ENCODE data around the gene FAM193B. TPM values are rescaled to one million over a fixed set of nuclear protein-coding genes. Genes with fewer than 3 reads are reported as not detected.

The FAM193B gene
- total RNA-seq, 1 donor from 2014 or later, result 63.1 TPM

- peak; percentile 99 for DNase-seq (ENCODE audit: low spot score)
These were observed 37.5 kb downstream of the FAM193B start, which contains the start of gene DDX41 for GRCh38 chr5:177516601-177517568. TSS of gene DDX41 (minus strand) at chr5:177516961. CDS start at chr5:177516945, 16 bp downstream.

DNA sequence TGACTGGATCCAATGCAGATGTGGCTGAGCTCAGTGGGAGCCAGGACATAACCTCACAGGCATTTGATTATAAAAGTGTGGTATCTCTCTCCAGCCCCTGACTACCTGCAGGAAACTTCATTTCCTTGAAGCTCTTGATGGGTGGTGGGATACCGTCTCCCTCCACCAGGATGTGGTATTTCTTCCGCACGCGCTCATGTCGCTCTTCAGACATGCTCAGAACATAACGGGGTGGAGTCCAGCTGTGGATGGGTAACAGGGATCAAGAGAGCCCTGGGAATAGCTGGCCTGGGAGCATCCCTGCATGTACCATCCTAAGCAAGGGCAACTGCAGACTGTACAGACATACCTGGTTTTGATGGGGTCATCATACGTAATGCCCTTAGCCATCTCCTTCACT, 38.8 kb downstream of the FAM193B start:
- DNase-seq (ENCODE audit: low spot score), result no peak

DNA sequence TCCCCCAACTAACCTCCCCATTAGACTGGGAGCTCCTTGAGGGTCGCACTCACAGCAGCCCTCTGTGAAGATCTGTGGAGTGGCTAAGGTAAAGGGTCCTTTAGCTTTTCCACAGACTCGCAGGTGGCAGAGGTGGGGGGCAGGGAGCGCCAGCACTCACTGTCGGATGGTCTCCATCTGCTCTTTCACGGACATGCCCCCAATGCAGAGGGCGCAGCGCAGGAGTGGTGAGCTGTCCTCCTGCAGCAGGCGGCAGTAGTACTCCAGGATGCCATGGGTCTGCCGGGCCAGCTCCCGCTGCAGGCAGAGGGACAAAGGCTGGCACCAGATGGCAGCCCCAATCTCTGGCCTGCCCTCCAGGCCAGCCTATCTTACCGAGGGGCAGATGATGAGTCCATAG, 39.8 kb downstream of the FAM193B start:
- DNase-seq (ENCODE audit: low spot score), result no peak

- no peak for DNase-seq (ENCODE audit: low spot score)
These were observed 40.9 kb downstream of the FAM193B start for GRCh38 chr5:177513500-177513899.

- no peak for DNase-seq (ENCODE audit: low spot score)
These were observed 41.5 kb downstream of the FAM193B start for GRCh38 chr5:177512736-177513380.

GRCh38 chr5:177511796-177512675, 42.3 kb downstream of the FAM193B start:
- no peak for DNase-seq (ENCODE audit: low spot score)

GRCh38 chr5:177511181-177511580, 43.2 kb downstream of the FAM193B start:
- no peak for DNase-seq (ENCODE audit: low spot score)

- no peak for DNase-seq (ENCODE audit: low spot score)
These were observed 43.8 kb downstream of the FAM193B start for GRCh38 chr5:177510567-177511053.

GRCh38 chr5:177509991-177510566, 44.3 kb downstream of the FAM193B start:
- no peak for DNase-seq (ENCODE audit: low spot score)

DNA sequence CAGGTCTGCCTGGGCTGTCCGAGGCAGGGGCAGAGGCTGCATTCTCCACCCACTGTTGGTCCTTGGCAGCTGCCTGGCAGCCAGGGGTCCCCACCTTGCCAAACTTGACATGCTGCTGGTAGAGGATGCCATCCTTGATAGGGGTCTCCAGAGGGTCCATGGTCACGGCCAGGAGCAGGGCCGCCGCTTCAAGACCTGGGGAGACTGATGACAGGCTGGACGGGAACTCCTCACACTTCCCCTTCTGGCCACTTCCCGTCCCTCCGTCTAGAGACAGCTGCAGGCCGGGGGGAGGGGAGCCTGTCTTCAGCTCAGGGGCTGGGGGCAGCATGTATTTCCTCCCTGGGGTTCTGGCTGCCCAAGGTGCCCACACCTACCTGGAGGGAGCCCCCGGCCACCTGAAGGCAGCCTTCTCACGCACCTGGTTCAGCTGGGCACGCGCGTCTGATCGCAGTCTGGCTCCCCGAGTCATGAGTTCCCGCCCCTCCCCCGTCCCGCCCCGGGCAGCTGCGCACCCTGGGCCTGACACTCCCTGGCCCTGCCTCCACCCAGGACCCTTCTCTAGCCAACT, 44.9 kb downstream of the FAM193B start, which contains the start of gene DOK3:
Gene DOK3 (minus strand): TSS at position 446 of the 571 bp plus-strand sequence. CDS start 286 bp downstream, at position 160.
- no peak for DNase-seq (ENCODE audit: low spot score)

DNA sequence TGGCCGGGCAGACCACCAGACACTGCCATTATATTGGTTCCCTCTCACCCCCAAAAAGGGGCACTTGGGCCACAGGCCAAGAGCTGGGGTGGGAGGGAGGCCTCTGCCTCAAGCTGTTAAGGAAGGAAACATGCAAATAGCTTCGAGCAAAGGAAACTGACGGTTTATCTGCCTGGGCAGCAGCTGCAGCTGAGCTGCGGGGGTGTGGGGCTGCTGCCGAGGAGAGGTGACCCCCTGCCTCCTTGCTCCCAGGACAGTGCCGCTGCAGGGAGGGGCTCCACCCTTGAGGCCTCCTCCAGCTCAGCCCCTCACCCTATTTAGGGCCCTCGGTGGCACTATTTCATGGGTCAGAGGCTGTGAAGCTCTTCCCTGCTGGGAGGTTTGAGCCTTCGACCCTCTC, 45.5 kb downstream of the FAM193B start:
- DNase-seq (ENCODE audit: low spot score), result no peak

DNA sequence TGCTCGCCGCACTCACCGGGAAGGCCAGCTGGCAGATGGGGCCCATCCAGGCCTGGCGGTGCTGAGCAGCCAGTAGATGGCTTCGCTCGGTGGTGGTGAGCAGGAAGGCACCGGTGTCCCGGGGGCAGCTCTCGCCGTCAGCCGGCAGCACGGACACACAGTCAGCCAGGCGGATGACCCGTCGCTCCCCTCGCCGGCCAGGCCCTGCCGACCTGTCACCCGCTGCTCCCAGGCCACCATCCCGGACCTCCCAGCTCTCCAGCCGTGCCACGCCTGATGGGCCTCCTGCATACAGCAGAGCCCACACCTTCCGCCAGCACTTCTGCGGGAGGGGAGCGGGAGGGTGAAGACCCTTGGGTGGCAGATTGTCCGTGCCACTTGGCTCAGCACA, 46.1 kb downstream of the FAM193B start:
- no peak for DNase-seq (ENCODE audit: low spot score)

DNA sequence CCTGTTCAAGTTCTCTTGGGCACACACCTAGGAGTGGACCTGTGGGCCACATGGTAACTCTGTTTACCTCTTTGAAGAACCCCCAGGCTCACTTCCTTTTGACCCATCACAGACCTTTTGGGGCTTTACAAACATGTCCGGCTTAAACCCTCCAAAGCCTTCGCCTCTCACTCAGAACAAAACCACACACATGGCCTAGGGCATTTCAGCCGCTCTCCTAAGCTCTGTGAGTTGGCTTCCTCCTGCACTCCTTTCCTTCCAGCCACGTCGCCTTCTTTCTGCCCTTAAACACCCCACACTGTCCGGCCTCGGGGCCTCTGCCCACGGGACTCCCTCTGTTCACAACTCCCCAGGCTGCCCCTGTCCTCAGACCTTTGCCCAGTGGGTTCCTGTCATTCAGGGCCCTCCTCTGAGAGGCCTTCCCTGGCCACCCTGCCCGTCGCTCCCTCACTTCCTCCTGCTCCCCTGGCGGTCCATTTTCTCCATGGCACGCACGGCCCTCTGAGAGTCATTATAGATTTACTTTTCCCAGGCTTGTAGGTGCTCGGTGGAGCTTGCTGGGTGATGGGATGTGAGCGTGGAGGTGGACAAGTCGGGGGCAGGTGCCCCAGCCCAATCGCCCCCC, 46.7 kb downstream of the FAM193B start:
- DNase-seq (ENCODE audit: low spot score), result no peak

DNA sequence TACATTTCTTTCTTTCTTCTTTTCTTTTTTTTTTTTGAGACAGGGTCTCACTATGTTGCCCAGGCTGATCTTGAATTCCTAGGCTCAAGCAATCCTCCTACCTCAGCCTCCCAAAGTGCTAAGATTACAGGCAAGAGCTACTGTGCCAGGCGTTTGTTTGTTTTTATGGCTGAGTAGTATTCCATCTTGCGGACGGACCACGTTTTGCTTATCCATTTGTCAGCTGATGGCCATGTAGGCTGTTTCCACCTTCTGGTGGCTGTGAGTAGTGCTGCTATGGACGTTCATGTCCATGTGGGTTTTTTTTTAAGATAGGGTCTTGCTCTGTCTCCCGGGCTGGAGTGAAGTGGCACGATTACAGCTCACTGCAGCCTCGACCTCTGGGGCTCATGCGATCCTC, 47.2 kb downstream of the FAM193B start:
- DNase-seq (ENCODE audit: low spot score), result no peak

- no peak for DNase-seq (ENCODE audit: low spot score)
These were observed 49.3 kb downstream of the FAM193B start for GRCh38 chr5:177505075-177505474.

- no peak for DNase-seq (ENCODE audit: low spot score)
These were observed 50.0 kb downstream of the FAM193B start for GRCh38 chr5:177504086-177505056.

- no peak for DNase-seq (ENCODE audit: low spot score)
These were observed 50.8 kb downstream of the FAM193B start for GRCh38 chr5:177503351-177504085.

GRCh38 chr5:177502886-177503285, 51.5 kb downstream of the FAM193B start:
- no peak for DNase-seq (ENCODE audit: low spot score)

Measured in mesenteric fat pad (tissue), 1 donor.